LoVo (cell line): ENCODE data around the gene AHCYL1.
"Not testable (repeated sequence)": the region's sequence is repeated elsewhere in the genome, so short reads cannot be mapped to it uniquely, and the experiment has no call there.

Experiments used
- DNase-seq: peaks from one replicate; pipeline ENCODE4 v3.0.0-alpha.2; 2016; ENCODE audit warnings: low spot score

AHCYL1 gene

DNA sequence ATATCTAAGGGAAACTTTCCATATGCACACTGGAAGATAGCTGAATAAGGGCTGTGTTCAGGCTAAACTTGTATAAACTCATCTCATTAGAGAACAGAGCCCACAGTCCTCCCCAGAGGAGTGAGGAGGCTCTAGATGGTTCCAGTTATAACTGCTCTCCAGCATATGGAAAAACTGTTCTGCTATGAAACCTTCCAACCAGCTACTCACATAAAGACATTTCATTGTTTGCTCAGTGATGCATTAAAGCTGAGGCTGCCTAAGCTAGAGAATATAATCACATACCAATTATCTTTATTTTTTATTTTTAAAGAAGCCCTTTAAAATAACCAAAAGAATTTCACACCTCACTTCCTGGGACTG is 13.3 kb downstream of the AHCYL1 start:
- DNase-seq, result no peak

DNA sequence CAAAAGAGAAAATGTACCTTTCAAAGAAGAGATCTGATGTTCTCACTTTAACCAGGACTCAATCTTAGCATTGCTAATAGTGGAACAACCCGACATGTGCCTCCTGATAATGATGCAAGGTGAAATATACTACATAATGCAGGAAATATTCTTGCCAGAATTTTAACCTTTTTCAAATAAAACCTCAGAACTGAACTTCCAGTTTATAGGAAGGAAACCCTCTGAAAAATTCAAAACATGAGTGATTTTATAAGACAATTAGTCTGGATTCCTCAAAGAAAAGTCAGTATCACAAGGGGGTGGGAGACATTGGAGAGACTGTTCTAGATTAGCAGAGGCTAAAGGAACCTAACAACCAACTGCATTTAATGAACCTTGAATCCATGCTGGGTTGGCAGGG is 18.1 kb downstream of the AHCYL1 start:
- DNase-seq, result no peak

DNA sequence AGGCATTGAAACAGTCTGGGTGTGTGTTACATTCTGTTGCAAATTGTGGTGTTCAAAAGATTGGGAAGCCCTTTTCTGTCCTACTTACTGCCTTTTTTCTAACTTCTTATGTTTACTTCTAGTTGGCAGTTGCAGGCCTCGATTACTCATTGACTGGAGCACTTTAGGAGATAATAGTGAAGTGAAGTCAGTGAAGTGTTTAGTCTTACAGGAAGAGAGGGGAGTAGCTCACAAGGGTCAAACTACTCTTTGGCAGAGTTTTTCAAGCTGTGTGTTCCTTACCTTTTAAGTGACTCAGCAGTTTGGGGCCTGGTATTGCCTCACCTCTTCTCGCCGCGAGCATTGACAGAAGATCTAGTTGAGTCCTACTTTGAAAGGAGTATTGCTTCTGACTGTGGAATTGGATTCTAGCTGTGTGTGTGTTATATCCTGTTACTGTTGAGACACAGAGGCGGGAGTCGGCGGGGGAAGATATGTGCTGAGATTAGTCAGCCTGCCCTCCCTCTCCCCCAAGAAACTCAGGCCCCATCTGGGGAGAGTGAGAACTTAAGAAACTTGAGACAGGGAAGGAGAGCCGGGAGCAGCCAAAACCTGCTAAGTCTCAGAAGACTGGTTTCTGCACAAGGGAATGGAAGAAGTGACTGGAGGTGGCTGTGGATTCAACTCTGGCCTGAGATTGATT is 19.3 kb downstream of the AHCYL1 start:
- DNase-seq, result peak; percentile 75

- peak; percentile 28 for DNase-seq
These were observed 20.0 kb downstream of the AHCYL1 start for GRCh38 chr1:110004583-110004982.

GRCh38 chr1:110005971-110006370 is 21.4 kb downstream of the AHCYL1 start:
- DNase-seq, result no peak

DNA sequence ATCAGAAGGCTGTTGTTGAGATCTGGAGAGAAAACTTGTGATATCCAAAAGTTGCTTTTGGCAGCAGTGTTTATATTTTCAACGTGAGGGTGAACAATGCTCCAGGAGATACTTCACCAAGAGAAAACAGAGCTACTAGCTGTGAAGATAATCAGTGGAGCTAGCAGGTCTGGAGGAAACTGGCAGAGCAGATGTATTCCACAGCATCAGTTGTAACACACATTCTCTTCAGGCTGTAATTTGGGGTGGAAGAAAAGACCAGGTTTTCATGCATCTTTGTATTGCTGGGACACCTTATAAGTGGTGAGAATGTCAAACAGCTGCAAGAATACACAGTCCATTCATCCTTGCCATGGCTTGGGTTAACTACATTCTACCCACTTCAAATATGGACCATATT is 22.0 kb downstream of the AHCYL1 start:
- DNase-seq, result no peak

DNA sequence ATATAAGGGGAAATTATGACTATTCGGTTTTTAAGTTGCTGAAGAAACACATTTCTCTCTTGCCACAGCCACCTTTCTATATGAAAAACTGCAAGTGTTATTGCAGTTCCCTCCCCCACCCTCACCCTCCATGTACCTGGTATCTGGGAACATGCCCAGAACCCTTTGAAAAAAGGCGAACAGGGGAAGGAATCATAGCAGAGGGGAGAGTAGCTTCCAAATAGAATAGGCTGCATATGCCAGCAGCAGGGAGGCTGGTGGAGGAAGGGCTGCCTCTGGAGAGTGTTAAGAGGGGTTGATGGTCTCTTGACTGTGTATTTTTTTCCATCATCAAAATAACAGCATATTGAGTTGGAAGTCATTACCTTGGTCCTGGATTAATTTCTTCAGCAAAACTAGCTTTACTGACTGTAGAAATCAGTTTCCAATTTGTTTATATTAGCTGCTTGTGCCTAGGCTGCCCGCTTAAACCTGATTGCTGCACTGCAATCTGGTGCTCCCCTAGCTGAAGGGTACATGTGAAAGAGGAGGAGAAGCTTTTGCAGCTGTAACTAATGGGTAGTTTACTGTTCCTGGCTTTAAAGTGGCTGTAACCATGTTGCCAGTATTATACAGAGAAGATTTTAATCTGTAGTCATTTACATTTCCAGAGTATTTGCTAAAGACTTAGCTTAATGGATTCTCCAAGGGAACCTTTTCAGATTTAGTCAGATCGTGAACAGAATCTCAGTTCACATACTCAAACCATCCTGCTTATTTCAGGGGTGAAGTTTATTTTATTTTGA is 22.7 kb downstream of the AHCYL1 start:
- DNase-seq, result no peak

- no peak for DNase-seq
These were observed 24.5 kb downstream of the AHCYL1 start for GRCh38 chr1:110008971-110009565.

DNA sequence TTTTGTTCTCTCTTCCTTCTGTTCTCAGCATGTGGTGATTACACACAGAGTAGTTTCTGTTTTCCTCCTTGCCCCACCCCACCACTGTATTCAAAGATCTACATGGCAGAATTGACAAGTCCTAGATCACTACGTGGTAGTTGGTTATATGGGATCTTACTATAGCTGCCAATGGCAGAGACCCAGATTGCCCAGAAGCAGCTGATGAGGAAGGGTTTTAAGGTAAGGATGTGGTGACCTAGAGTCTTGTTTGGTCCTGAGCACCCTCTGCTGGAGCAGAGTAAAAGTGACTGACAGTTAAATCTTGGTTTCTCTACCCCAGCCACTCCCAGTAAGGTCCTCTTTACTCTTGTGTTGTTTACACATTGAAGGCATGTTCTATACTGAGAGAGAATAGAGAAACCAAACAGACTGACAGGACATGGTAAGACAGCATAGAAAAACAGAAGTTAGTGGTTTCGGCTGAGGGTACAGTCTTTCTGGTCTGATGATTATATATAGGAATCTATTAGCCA is 27.0 kb downstream of the AHCYL1 start:
- peak; percentile 24 for DNase-seq

- DNase-seq, result no peak
These were observed 27.7 kb downstream of the AHCYL1 start for GRCh38 chr1:110012100-110012780.

DNA sequence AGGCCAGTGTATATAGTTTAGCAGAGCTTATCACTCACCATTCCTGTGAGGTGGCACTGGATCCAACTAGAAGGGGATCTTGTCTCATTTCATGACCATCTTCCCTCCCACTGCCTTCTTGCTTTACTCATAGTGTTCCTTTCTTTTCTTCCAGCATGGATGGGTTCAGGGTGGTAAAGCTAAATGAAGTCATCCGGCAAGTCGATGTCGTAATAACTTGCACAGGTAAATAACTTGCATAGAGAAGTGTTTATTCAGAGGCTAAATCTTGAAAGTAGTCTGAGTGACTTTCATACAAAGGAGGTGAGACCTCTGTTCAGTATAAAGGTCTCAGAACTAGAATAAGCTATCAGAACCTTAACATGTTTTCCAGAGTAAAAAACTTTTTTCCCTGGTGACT is 33.2 kb downstream of the AHCYL1 start:
- no peak for DNase-seq

DNA sequence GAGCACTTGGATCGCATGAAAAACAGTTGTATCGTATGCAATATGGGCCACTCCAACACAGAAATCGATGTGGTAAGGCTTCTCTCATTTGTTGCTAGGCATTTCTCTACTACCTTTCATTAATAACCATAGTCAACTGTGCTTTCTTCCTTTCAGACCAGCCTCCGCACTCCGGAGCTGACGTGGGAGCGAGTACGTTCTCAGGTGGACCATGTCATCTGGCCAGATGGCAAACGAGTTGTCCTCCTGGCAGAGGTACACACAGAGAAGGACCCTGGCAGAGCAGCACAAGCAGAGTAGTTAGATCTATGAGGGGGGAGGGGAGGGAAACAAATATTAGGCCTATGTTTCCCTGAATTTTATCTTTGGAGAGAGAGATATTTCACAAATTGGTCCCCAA is 33.8 kb downstream of the AHCYL1 start:
- no peak for DNase-seq

DNA sequence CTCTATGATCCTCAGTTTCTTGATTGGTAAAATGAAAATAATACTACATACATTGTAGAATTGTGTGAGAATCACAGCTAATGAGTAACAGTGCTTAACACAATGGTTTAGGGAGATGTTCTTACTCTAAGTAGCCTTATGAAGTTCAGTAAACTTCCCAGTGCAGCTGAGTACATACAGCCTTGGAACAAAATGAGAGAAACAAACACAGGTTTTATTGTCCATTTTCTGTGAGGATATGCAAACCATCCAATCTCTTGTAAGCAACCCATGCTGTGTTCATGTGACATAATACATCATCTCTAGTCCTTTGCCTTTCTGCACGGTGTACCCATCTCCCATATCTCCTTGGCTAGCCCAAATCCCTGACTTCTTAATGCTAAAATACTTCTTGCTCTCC is 35.2 kb downstream of the AHCYL1 start:
- no peak for DNase-seq

GRCh38 chr1:110021285-110021684 is 36.7 kb downstream of the AHCYL1 start:
- DNase-seq, result no peak

- DNase-seq, result no peak
These were observed 40.0 kb downstream of the AHCYL1 start for GRCh38 chr1:110024613-110025012.

DNA sequence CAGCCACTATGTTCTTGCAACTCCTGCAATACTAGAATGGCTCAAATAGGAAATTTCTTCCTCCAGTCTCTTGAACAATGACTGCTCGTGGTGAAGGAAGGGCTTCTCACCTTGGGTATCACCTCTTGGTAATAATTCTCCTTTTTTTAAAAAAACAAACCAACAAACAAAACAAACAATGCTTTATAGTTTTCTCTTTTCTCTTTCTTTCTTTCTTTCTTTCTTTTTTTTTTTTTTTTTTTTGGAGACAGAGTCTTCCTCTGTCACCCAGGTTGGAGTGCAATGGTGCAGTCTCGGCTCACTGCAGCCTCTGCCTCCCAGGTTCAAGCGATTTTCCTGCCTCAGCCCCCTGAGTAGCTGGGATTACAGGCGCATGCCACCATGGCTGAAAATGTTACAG is 46.1 kb downstream of the AHCYL1 start:
- DNase-seq, result not testable (repeated sequence)

DNA sequence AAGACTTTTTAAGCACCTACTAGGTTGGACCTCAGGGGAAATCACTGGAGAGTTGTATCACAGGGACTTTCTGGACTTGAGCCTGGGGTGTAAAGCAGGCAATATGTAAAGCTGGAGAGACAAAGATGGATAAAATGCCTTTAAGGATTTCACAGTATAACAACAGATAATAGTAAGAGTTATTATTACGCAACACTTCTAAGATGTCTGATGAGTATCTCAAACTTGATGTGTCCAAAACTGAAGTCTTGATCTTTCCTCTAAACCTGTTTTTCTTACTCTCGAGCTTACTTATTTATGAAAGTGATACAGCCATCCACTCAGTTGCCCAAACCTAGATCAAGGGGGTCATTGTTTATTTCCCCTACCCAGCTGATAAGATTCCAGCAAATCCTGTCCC is 47.8 kb downstream of the AHCYL1 start:
- DNase-seq, result no peak

DNA sequence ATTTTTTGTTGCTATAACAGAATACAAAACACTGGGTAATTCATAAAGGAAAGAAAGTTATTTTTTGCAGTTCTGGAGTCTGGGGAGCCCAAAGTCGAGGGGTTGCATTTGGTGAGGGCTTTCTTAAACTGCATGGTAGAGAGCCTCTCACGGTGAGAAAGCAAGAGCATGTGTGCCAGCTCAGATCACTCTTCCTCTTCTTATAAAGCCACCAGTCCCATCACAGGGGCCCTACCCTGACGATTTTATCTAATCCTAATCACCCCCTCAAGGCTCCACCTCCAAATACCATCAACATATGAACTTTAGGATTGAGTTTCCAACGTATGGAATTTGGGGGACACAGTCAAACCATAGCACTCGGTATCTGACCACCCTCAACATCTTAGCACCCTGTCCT is 48.9 kb downstream of the AHCYL1 start:
- no peak for DNase-seq

DNA sequence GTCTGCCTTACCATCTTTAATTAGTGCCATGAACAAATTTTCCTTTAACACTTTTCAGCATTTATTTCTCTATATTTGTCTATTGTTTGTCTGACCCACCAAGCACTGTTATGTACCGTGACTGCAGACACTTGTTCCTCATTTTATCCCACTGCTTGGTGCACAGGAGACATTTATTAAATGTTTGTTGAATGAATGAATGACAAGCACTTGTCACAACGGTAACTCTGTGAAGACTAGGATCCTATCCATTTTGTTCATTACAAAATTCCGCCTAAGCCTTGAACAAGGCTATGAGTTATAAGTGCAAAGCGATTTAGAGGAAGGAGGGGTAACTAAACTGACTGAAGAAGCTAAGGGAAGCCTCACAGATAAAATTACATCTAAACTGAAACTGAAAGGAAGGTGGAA is 49.5 kb downstream of the AHCYL1 start:
- DNase-seq, result no peak

- DNase-seq, result peak; percentile 97
These were observed 50.1 kb downstream of the AHCYL1 start, which contains the start of gene STRIP1 for GRCh38 chr1:110034451-110035235. TSS of gene STRIP1 (plus strand) at chr1:110034624. CDS start at chr1:110034638, 14 bp downstream.

GRCh38 chr1:110035236-110035752 is 50.7 kb downstream of the AHCYL1 start:
- DNase-seq, result no peak
